A673 (cell line): ENCODE measurements around the gene KISS1R.

Experiments
- EZH2 ChIP-seq: fragments of 200-600 bp; sonication (generic); IDR thresholded peaks from 2 replicates; pipeline ENCODE4 v1.6.1; 2017; ENCODE audit warnings: borderline replicate concordance, low read depth, mild to moderate bottlenecking, mixed read lengths, antibody characterized with exemption, low read length; ENCODE audit not compliant: poor library complexity, severe bottlenecking
- TF ChIP-seq, protein P1 (sequence below): fragments of 300-800, 200-600 bp; sonication (generic); conservative IDR thresholded peaks from 2 replicates; pipeline ENCODE4 v1.5.1; 2017; ENCODE audit warnings: low read depth, mild to moderate bottlenecking, antibody characterized with exemption, low read length, moderate library complexity, mixed read lengths

DNA sequence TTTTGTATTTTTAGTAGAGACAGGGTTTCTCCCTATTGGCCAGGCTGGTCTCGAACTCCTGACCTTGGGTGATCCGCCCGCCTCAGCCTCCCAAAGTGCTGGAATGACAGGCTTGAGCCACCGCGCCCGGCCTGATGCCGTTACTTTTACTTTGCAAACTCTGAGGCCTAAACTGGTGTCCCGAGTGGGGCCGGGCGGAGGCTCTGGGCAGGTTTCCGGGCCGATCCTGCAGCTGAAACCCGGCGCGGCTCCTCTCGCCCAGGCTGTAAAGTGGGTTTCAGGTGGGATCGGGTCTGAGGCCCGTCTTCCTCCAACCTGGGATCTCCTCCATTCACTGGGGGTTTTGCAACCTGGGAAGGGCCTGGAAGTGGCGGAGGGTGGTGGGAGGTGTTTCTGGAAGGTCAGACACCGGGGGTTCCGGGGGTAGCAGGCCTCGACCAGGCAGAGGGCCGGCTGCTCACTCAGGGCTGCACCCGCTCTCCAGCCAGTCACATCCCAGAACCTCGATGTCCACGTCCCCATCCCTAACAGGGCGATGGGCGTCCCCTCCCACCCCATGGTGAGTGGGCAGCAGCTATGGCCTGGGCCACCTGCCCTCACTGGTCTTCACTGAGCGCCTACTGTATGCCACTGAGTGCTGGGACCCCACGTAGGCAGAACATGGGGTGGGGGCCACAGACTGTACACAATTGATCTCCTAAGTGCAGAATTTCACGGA, 45.7 kb downstream of the KISS1R start:
- TF ChIP-seq, protein P1, sequence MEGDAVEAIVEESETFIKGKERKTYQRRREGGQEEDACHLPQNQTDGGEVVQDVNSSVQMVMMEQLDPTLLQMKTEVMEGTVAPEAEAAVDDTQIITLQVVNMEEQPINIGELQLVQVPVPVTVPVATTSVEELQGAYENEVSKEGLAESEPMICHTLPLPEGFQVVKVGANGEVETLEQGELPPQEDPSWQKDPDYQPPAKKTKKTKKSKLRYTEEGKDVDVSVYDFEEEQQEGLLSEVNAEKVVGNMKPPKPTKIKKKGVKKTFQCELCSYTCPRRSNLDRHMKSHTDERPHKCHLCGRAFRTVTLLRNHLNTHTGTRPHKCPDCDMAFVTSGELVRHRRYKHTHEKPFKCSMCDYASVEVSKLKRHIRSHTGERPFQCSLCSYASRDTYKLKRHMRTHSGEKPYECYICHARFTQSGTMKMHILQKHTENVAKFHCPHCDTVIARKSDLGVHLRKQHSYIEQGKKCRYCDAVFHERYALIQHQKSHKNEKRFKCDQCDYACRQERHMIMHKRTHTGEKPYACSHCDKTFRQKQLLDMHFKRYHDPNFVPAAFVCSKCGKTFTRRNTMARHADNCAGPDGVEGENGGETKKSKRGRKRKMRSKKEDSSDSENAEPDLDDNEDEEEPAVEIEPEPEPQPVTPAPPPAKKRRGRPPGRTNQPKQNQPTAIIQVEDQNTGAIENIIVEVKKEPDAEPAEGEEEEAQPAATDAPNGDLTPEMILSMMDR, result no peak
- no peak for TF ChIP-seq EZH2
